Neural progenitor cell (in vitro differentiated cells): ENCODE measurements around the gene DTNA. TPM values are rescaled to one million over a fixed set of nuclear protein-coding genes. Genes with fewer than 3 reads are reported as not detected.

Experiments used
- DNase-seq: peaks from one replicate; pipeline ENCODE4 v3.0.0-alpha.2; 2016; ENCODE audit warnings: low spot score
- H2AFZ ChIP-seq: fragments of 200-600 bp; sonication (generic); replicated peaks from 2 replicates; pipeline ENCODE4 v1.6.1; 2016; ENCODE audit warnings: antibody characterized with exemption
- H3F3A ChIP-seq: fragments of 200-600 bp; sonication (generic); 2 replicates; pipeline ENCODE4 v1.6.1; 2016; ENCODE audit warnings: antibody characterized with exemption, low read depth
- H3K27ac ChIP-seq: fragments of 200-600 bp; sonication (generic); 2 replicates; pipeline ENCODE4 v1.5.1; 2016; ENCODE audit warnings: mild to moderate bottlenecking
- H3K27me3 ChIP-seq: fragments of 200-600 bp; sonication (generic); 2 replicates; pipeline ENCODE4 v1.6.1; 2016; ENCODE audit warnings: mild to moderate bottlenecking, moderate library complexity
- H3K36me3 ChIP-seq: fragments of 200-600 bp; sonication (generic); 2 replicates; pipeline ENCODE4 v1.5.1; 2016
- H3K4me1 ChIP-seq: fragments of 200-600 bp; sonication (generic); 2 replicates; pipeline ENCODE4 v1.6.1; 2016; ENCODE audit warnings: mixed run types
- H3K4me2 ChIP-seq: fragments of 200-600 bp; sonication (generic); 2 replicates; pipeline ENCODE4 v1.6.1; 2016
- H3K4me3 ChIP-seq: fragments of 200-600 bp; sonication (generic); 2 replicates; pipeline ENCODE4 v1.5.1; 2016
- H3K79me2 ChIP-seq: fragments of 200-600 bp; sonication (generic); 2 replicates; pipeline ENCODE4 v1.6.1; 2016; ENCODE audit warnings: low read depth
- H3K9ac ChIP-seq: fragments of 200-600 bp; sonication (generic); 2 replicates; pipeline ENCODE4 v1.6.1; 2016
- H3K9me3 ChIP-seq: fragments of 200-600 bp; sonication (generic); 2 replicates; pipeline ENCODE4 v1.5.1; 2016; ENCODE audit warnings: low read depth
- H4K20me1 ChIP-seq: fragments of 200-600 bp; sonication (generic); 2 replicates; pipeline ENCODE4 v1.6.1; 2016; ENCODE audit warnings: low read depth
- H3K27ac Mint-ChIP-seq: 3 replicates; pipeline ENCODE4 v1.8.0; 2021; ENCODE audit warnings: mixed read lengths
- H3K27me3 Mint-ChIP-seq: 2 replicates; pipeline ENCODE4 v1.8.0; 2022; ENCODE audit warnings: low read depth, mild to moderate bottlenecking, inconsistent platforms, moderate library complexity, mixed read lengths; ENCODE audit not compliant: insufficient read depth
- H3K36me3 Mint-ChIP-seq: 3 replicates; pipeline ENCODE4 v1.8.0; 2021; ENCODE audit warnings: mixed read lengths
- H3K4me1 Mint-ChIP-seq: 3 replicates; pipeline ENCODE4 v1.8.0; 2021; ENCODE audit warnings: mixed read lengths
- H3K4me3 Mint-ChIP-seq: 3 replicates; pipeline ENCODE4 v1.8.0; 2021; ENCODE audit warnings: mild to moderate bottlenecking, moderate library complexity, mixed read lengths
- H3K9me3 Mint-ChIP-seq: 3 replicates; pipeline ENCODE4 v1.8.0; 2020; ENCODE audit warnings: mixed read lengths
- CTCF ChIP-seq: fragments of 200-600 bp; sonication (generic); IDR thresholded peaks from 2 replicates; pipeline ENCODE4 v1.5.1; 2017; ENCODE audit warnings: antibody characterized with exemption, mild to moderate bottlenecking
- EZH2 ChIP-seq: fragments of 200-600 bp; sonication (generic); IDR thresholded peaks from 2 replicates; pipeline ENCODE4 v1.6.1; 2017; ENCODE audit warnings: antibody characterized with exemption, mild to moderate bottlenecking, moderate library complexity
- EZH2phosphoT487 ChIP-seq: fragments of 200-600 bp; sonication (generic); IDR thresholded peaks from 2 replicates; pipeline ENCODE4 v1.6.1; 2017; ENCODE audit warnings: antibody characterized with exemption
- total RNA-seq: library from RNA; depleted of rRNA; stranded (reverse); fragments of >200 nt; gene quantifications from 2 replicates; pipeline ENCODE4 v1.2.3, GENCODE V29; 2015; ENCODE audit warnings: low replicate concordance

DTNA gene
- total RNA-seq, 1 donor from 2014 or later: 15.0 TPM

- Histone ChIP-seq H3K4me3 (no peak overlapping the region), H3K9me3 (no peaks in the 10 kb centered on the region), H3K36me3 (no peaks in the 10 kb centered on the region), H3K4me2 (no peak overlapping the region), H2AFZ (no peak overlapping the region), H3K4me1 (no peaks in the 10 kb centered on the region), H3F3A (no peaks in the 10 kb centered on the region), H3K27ac (no peak overlapping the region), H4K20me1 (no peaks in the 10 kb centered on the region), H3K79me2 (no peaks in the 10 kb centered on the region), H3K27me3 (no peaks in the 10 kb centered on the region), H3K9ac (no peak overlapping the region)
- H3K4me1 Mint-ChIP-seq: no peaks in the 10 kb centered on the region
- no peak overlapping the region for H3K27ac Mint-ChIP-seq
- H3K27me3 Mint-ChIP-seq: no peaks in the 10 kb centered on the region
- no peak for TF ChIP-seq EZH2
- TF ChIP-seq EZH2phosphoT487: no peak
- TF ChIP-seq CTCF: no peak
- H3K36me3 Mint-ChIP-seq: peaks cover 29% of the 10 kb centered on the region
- no peaks in the 10 kb centered on the region for H3K9me3 Mint-ChIP-seq
- no peak for DNase-seq
- H3K4me3 Mint-ChIP-seq: no peak overlapping the region
These were observed 118.0 kb downstream of the DTNA start for GRCh38 chr18:34828093-34828492.

DNA sequence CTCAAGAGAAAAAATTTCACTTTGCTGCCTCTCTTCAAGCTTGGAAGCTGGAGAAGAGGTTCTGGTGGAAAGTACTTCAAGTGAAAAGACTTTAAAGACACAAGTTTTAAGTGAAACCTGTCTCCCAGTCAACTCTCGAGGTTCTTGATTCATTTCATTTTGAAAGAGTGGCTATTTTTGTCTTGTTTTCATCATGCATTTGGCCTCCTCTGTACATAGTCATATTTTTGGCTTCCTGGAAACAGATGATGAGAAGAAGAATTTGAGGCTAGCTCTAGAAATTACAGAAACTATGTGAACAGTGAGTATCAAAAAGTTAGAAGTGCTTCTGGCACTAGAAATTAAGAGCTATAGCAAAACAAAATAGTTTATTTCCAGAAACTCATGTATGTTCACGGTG is 124.8 kb downstream of the DTNA start:
- Histone ChIP-seq H3F3A (no peaks in the 10 kb centered on the region), H3K4me1 (peaks cover 15% of the 10 kb centered on the region), H3K27me3 (no peaks in the 10 kb centered on the region), H3K27ac (no peak overlapping the region), H3K4me2 (no peak overlapping the region), H3K9me3 (no peaks in the 10 kb centered on the region), H3K9ac (no peak overlapping the region), H4K20me1 (no peaks in the 10 kb centered on the region), H2AFZ (no peak overlapping the region), H3K36me3 (no peaks in the 10 kb centered on the region), H3K79me2 (no peaks in the 10 kb centered on the region), H3K4me3 (no peak overlapping the region)
- H3K4me1 Mint-ChIP-seq: no peaks in the 10 kb centered on the region
- no peak for DNase-seq
- peaks cover 29% of the 10 kb centered on the region for H3K36me3 Mint-ChIP-seq
- no peaks in the 10 kb centered on the region for H3K9me3 Mint-ChIP-seq
- TF ChIP-seq EZH2phosphoT487 (no peak), CTCF (no peak), EZH2 (no peak)
- H3K27ac Mint-ChIP-seq: no peak overlapping the region
- no peaks in the 10 kb centered on the region for H3K27me3 Mint-ChIP-seq
- H3K4me3 Mint-ChIP-seq: no peak overlapping the region

- Histone ChIP-seq H3K4me1 (peaks cover 15% of the 10 kb centered on the region), H3K79me2 (no peaks in the 10 kb centered on the region), H3K36me3 (no peaks in the 10 kb centered on the region), H4K20me1 (no peaks in the 10 kb centered on the region), H3K9ac (no peak overlapping the region), H2AFZ (no peak overlapping the region), H3K27ac (no peak overlapping the region), H3K9me3 (no peaks in the 10 kb centered on the region), H3K4me2 (no peak overlapping the region), H3F3A (no peaks in the 10 kb centered on the region), H3K27me3 (no peaks in the 10 kb centered on the region), H3K4me3 (no peak overlapping the region)
- peaks cover 26% of the 10 kb centered on the region for H3K36me3 Mint-ChIP-seq
- no peak for TF ChIP-seq CTCF
- no peak for TF ChIP-seq EZH2phosphoT487
- H3K27me3 Mint-ChIP-seq: no peaks in the 10 kb centered on the region
- H3K4me1 Mint-ChIP-seq: no peaks in the 10 kb centered on the region
- H3K9me3 Mint-ChIP-seq: no peaks in the 10 kb centered on the region
- no peak for DNase-seq
- H3K27ac Mint-ChIP-seq: no peak overlapping the region
- no peak overlapping the region for H3K4me3 Mint-ChIP-seq
These were observed 125.4 kb downstream of the DTNA start for GRCh38 chr18:34835466-34835865.

DNA sequence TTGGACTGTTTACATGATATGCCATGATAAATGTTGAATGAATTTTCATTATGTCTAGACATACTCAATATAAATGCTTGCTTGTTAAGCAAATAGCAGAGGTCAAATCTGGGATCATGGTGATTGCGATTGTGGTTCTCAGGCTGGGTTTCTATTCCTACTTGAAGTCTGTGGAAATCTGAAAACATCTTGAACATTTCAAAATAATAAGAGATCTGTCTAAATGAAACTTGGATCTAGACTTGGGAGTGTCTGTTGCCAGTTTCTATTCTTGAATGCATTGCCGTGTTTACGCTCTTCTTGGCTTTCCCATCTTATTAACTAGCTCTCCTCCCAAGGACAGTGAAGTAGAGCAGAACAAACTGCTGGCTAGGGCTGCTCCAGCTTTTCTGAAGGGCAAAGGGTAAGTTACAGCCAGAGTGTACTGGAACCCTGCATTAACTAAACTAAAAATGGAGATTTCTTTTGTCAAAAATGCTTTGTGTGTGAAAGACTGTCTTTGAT is 127.7 kb downstream of the DTNA start:
- H3K9me3 Mint-ChIP-seq: no peaks in the 10 kb centered on the region
- H3K4me1 Mint-ChIP-seq: peaks cover 2% of the 10 kb centered on the region
- no peak for DNase-seq
- TF ChIP-seq EZH2: no peak
- no peak for TF ChIP-seq CTCF
- no peak for TF ChIP-seq EZH2phosphoT487
- Histone ChIP-seq H3F3A (no peaks in the 10 kb centered on the region), H3K4me1 (peaks cover 26% of the 10 kb centered on the region), H3K4me2 (peak overlapping the region; percentile 15), H2AFZ (no peak overlapping the region), H3K36me3 (no peaks in the 10 kb centered on the region), H3K9ac (no peak overlapping the region), H3K27me3 (no peaks in the 10 kb centered on the region), H3K79me2 (no peaks in the 10 kb centered on the region), H3K4me3 (no peak overlapping the region), H3K27ac (no peak overlapping the region), H3K9me3 (no peaks in the 10 kb centered on the region), H4K20me1 (no peaks in the 10 kb centered on the region)
- peaks cover 13% of the 10 kb centered on the region for H3K36me3 Mint-ChIP-seq
- H3K27me3 Mint-ChIP-seq: no peaks in the 10 kb centered on the region
- no peak overlapping the region for H3K4me3 Mint-ChIP-seq
- H3K27ac Mint-ChIP-seq: no peak overlapping the region
